Measurements from ENCODE around the gene FHIT.

GRCh38 chr3:60759439-60759838 lies 491.8 kb downstream of the FHIT start:
- TF ChIP-seq, protein P1, sequence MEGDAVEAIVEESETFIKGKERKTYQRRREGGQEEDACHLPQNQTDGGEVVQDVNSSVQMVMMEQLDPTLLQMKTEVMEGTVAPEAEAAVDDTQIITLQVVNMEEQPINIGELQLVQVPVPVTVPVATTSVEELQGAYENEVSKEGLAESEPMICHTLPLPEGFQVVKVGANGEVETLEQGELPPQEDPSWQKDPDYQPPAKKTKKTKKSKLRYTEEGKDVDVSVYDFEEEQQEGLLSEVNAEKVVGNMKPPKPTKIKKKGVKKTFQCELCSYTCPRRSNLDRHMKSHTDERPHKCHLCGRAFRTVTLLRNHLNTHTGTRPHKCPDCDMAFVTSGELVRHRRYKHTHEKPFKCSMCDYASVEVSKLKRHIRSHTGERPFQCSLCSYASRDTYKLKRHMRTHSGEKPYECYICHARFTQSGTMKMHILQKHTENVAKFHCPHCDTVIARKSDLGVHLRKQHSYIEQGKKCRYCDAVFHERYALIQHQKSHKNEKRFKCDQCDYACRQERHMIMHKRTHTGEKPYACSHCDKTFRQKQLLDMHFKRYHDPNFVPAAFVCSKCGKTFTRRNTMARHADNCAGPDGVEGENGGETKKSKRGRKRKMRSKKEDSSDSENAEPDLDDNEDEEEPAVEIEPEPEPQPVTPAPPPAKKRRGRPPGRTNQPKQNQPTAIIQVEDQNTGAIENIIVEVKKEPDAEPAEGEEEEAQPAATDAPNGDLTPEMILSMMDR (conservative IDR thresholded peaks at IDR 0.05) = no peak
- TF ChIP-seq EZH2 (IDR thresholded peaks at IDR 0.05; ENCODE audit: low read depth) = no peak

All from PC-9 (cell line).